K562 (cell line): ENCODE results near the gene ZMYM4.

ENCODE experiments used
- ARID4B ChIP-seq: sonication (generic); formaldehyde crosslinking; IDR thresholded peaks from 2 replicates; pipeline ENCODE4 v1.8.0; 2022; ENCODE audit warnings: mild to moderate bottlenecking, missing genetic modification reagents
- ATF3 ChIP-seq, 2 experiments: fragments of 450-650 bp in 1 of 2; sonication (generic) in 1 of 2; formaldehyde crosslinking in 1 of 2; IDR thresholded peaks in 1 of 2; conservative IDR thresholded peaks in 1 of 2; 2 replicates each; pipeline versions ENCODE4 v1.6.1 to v1.8.1; 2016 to 2023; ENCODE audit warnings: mild to moderate bottlenecking in 2 of 2, moderate library complexity in 2 of 2, inconsistent platforms in 1 of 2, missing genetic modification reagents in 1 of 2
- CBX5 ChIP-seq: IDR thresholded peaks from 2 replicates; pipeline ENCODE4 v1.6.1; 2014; ENCODE audit warnings: low read depth, borderline replicate concordance
- CHD2 ChIP-seq: IDR thresholded peaks from 2 replicates; pipeline ENCODE4 v1.6.1; 2011; ENCODE audit warnings: low read depth, low read length
- ELF2 ChIP-seq: fragments of 250-450 bp; sonication (Bioruptor Pico); IDR thresholded peaks from 2 replicates; pipeline ENCODE4 v1.5.0; 2021; ENCODE audit warnings: mild to moderate bottlenecking
- KLF16 ChIP-seq: IDR thresholded peaks from 2 replicates; pipeline ENCODE4 v1.6.1; 2016; ENCODE audit warnings: antibody characterized with exemption
- MTA2 ChIP-seq: fragments of 450-650 bp; IDR thresholded peaks from 2 replicates; pipeline ENCODE4 v1.6.1; 2016; ENCODE audit warnings: low read depth
- SAFB ChIP-seq: fragments of 200-400 bp; formaldehyde crosslinking; IDR thresholded peaks from 2 replicates; pipeline ENCODE4 v1.6.1; 2017; ENCODE audit warnings: low read depth, low read length, borderline replicate concordance
- SPI1 ChIP-seq: IDR thresholded peaks from 2 replicates; pipeline ENCODE4 v1.6.1; 2011; ENCODE audit warnings: low read depth, low read length, control low read depth, borderline replicate concordance
- TARDBP ChIP-seq: fragments of 450-650 bp; IDR thresholded peaks from 2 replicates; pipeline ENCODE4 v1.6.1; 2016
- TFAP4 ChIP-seq: sonication (generic); formaldehyde crosslinking; IDR thresholded peaks from 2 replicates; pipeline ENCODE4 v1.8.0; 2022; ENCODE audit warnings: missing genetic modification reagents, mild to moderate bottlenecking, moderate library complexity, borderline replicate concordance
- ZBTB8A ChIP-seq: fragments of 450-650 bp; IDR thresholded peaks from 2 replicates; pipeline ENCODE4 v1.6.1; 2018; ENCODE audit warnings: mild to moderate bottlenecking, moderate library complexity; ENCODE audit not compliant: partially characterized antibody
- ZNF121 ChIP-seq: sonication (generic); formaldehyde crosslinking; conservative IDR thresholded peaks from 2 replicates; pipeline ENCODE4 v1.8.0; 2022; ENCODE audit warnings: missing genetic modification reagents
- TF ChIP-seq, protein P1 (sequence below), 3 experiments: IDR thresholded peaks in 2 of 3; conservative IDR thresholded peaks in 1 of 3; 2 replicates each; pipeline ENCODE4 v1.5.1; 2011 to 2012; ENCODE audit warnings: low read length in 3 of 3, mild to moderate bottlenecking in 3 of 3, control low read depth in 2 of 3, improper control_type of control experiment in 1 of 3, inconsistent platforms in 1 of 3, low read depth in 1 of 3, mixed read lengths in 1 of 3, moderate library complexity in 1 of 3; ENCODE audit not compliant: insufficient read depth in 2 of 3

DNA sequence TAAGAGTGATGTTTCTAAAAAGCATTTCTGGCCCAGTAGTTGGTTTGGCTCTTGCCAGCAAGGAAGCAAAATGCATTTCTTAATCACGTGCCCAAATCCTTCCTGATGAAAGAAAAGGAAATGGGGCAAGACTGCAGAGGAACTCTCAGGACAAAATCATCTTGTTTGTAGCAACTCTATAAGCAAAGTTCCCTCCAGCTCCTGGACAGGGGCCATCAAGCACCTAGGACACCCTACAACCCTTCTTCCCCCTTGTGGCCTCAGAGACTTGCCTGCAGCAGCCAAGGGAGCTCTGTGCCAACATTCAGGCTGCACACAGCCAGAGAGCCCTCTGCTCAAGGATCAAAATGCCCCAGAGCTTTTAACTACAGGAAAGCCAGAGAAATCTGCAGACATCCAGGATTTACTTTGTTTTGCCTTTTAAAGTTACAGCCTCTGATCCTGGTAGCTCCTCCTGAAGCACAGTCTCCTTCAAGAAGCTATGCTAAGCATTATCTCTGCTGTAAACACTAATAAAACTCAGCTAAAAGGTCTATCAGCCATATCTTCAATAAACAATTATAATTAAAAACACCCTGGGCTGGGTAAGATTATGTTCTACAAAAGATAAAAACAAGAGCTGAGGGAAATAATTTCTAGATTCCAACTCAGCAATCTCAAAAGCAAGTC lies 183.7 kb downstream of the ZMYM4 start:
- TF ChIP-seq CBX5, result no peak
- TF ChIP-seq ELF2, result no peak
- TF ChIP-seq KLF16, result no peak
- TF ChIP-seq ZNF121 (CRISPR knock-in tag), result no peak
- TF ChIP-seq, protein P1, sequence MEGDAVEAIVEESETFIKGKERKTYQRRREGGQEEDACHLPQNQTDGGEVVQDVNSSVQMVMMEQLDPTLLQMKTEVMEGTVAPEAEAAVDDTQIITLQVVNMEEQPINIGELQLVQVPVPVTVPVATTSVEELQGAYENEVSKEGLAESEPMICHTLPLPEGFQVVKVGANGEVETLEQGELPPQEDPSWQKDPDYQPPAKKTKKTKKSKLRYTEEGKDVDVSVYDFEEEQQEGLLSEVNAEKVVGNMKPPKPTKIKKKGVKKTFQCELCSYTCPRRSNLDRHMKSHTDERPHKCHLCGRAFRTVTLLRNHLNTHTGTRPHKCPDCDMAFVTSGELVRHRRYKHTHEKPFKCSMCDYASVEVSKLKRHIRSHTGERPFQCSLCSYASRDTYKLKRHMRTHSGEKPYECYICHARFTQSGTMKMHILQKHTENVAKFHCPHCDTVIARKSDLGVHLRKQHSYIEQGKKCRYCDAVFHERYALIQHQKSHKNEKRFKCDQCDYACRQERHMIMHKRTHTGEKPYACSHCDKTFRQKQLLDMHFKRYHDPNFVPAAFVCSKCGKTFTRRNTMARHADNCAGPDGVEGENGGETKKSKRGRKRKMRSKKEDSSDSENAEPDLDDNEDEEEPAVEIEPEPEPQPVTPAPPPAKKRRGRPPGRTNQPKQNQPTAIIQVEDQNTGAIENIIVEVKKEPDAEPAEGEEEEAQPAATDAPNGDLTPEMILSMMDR (IDR thresholded peaks at IDR 0.05 in 2 of 3, conservative IDR thresholded peaks at IDR 0.05 in 1 of 3; ENCODE audit: insufficient read depth in 2 of 3, low read depth in 1 of 3, low read length in 3 of 3), result no peak
- no peak for TF ChIP-seq ARID4B (CRISPR knock-in tag)
- TF ChIP-seq TFAP4 (CRISPR knock-in tag), result no peak
- TF ChIP-seq TARDBP, result no peak
- TF ChIP-seq CHD2, result no peak
- TF ChIP-seq ZBTB8A, result no peak
- no peak for TF ChIP-seq MTA2
- no peak for TF ChIP-seq SPI1
- TF ChIP-seq ATF3 (IDR thresholded peaks at IDR 0.05), result no peak
- TF ChIP-seq ATF3 (CRISPR knock-in tag; conservative IDR thresholded peaks at IDR 0.05), result no peak
- TF ChIP-seq SAFB, result no peak
